Forelimb muscle (tissue), 1 donor: Measurements from ENCODE around the gene PERP. TPM values are rescaled to one million over a fixed set of nuclear protein-coding genes. Genes with fewer than 3 reads are reported as not detected.

Source experiments
- DNase-seq: peaks from one replicate; pipeline ENCODE4 v3.0.0-alpha.2; 2013; ENCODE audit warnings: low read depth
- polyA plus RNA-seq: library from polyadenylated mRNA; unstranded; fragments of 120-200 nt; gene quantifications from one replicate; pipeline ENCODE4 v1.2.1, GENCODE V29; 2013; ENCODE audit not compliant: insufficient read length

The PERP gene
- polyA plus RNA-seq, 1 donor = 0.33 TPM

GRCh38 chr6:138052783-138053182, 54.4 kb downstream of the PERP start:
- no peak for DNase-seq

GRCh38 chr6:138044972-138045371, 62.2 kb downstream of the PERP start:
- DNase-seq = no peak

- no peak for DNase-seq
Measured at GRCh38 chr6:138044458-138044857, 62.8 kb downstream of the PERP start.

Other genes starting within 250 kb of the PERP start
- 15.5 TPM for gene TNFAIP3, start 240.2 kb downstream of the PERP start, polyA plus RNA-seq
- gene ARFGEF3, start 54.5 kb upstream of the PERP start, polyA plus RNA-seq = 1.7 TPM
- gene PBOV1, start 111.1 kb upstream of the PERP start, polyA plus RNA-seq = not detected